ENCODE data around the gene YDJC.

YDJC gene

DNA sequence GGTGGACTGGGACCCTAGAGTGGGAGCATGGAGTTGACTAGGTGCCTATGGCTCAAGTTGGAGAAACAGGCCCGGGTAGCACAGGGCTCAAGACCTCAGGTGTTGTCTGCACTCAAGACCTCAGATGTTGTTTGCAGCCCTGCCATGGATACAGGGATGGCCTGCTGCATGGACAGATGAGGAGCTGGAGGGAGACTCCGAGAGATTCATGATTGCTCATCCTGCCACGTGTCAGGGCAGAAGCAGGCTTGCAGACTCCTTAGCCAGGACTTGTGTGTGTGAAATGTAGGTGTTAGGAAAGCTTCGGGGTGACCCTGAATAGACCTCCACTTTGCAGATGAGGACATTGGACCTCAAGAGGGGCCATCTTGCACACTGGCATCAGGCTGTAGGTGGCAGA, 3.7 kb upstream of the YDJC start:
- H3K4me1 ChIP-seq (ENCODE audit: insufficient read depth, low read length) = no peaks in the 10 kb centered on the region
- H3K27me3 ChIP-seq (ENCODE audit: insufficient read depth, low read length) = no peaks in the 10 kb centered on the region
- no peaks in the 10 kb centered on the region for H3K9me3 ChIP-seq (ENCODE audit: low read length)
- H3K36me3 ChIP-seq (ENCODE audit: insufficient read depth, low read length) = no peaks in the 10 kb centered on the region
- no peak overlapping the region for H3K4me3 ChIP-seq (ENCODE audit: low read length)
- no peak overlapping the region for H2AFZ ChIP-seq (ENCODE audit: low read depth, low read length)

DNA sequence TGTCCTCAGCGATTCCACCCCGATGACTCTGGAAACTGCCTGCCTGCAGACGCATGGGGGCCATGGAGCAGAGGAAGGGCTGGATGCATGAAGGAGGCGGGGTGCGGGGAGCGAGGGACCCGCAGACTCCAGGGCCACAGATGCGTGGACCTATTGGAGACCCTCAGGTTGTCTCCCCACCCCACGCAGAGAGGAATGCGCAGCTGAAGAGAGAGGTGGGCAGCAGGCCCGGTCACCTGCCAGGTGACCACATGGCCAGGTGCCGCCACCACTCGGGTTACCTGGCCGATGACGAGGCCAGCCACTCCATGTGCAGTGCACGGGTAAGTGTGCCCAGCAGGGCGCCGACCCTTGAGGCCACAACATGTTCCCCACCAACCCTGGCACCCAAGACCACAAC, 3.1 kb upstream of the YDJC start:
- Histone ChIP-seq H3K36me3 (ENCODE audit: insufficient read depth, low read length) (peaks cover 4% of the 10 kb centered on the region), H3K9me3 (ENCODE audit: low read length) (no peaks in the 10 kb centered on the region), H3K4me1 (ENCODE audit: insufficient read depth, low read length) (no peaks in the 10 kb centered on the region), H3K4me3 (ENCODE audit: low read length) (no peak overlapping the region), H2AFZ (ENCODE audit: low read depth, low read length) (no peak overlapping the region), H3K27me3 (ENCODE audit: insufficient read depth, low read length) (no peaks in the 10 kb centered on the region)

DNA sequence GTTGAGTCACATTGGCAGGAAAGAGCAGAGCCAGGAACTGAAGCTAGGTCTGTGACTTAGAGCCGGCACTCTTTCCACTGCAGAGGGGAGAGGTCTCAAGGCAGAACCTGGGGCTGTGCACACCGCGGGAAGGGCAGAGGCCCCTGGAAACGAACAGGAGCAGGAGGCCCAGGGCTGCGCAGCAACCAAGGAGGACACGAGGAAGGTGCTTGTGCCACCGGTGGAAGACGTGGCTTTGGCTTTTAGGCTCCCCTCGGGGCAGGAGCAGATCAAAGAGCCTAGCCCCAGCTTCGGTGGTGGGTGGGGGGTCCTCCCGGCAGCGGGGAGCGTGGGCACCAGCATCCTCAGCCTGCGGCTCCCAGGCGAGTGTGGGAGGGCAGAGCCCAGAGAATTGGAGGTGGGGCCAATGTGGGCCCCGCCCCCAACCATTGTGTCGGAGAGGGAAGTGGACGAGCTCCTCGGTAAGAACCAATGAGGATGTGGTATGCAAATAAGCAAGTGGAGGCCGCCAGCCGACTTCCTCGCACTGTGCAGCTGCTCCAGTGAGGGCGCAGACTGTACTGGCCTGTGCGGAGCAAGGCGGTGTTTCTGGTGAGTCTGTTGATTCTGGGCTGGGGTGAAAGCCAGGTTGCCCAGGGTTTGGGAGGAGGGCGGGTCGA, 2.5 kb upstream of the YDJC start, which contains the start of gene CCDC116:
Gene CCDC116, plus strand, starts transcription at position 524 of the 659 bp plus-strand sequence. CDS start 422 bp downstream, outside the sequence.
- Histone ChIP-seq H3K4me3 (ENCODE audit: low read length) (no peak within 1 kb of the TSS), H3K4me1 (ENCODE audit: insufficient read depth, low read length) (no peaks in the 10 kb centered on the region), H2AFZ (ENCODE audit: low read depth, low read length) (no peak within 1 kb of the TSS), H3K9me3 (ENCODE audit: low read length) (no peaks in the 10 kb centered on the region), H3K27me3 (ENCODE audit: insufficient read depth, low read length) (no peaks in the 10 kb centered on the region), H3K36me3 (ENCODE audit: insufficient read depth, low read length) (peaks cover 7% of the 10 kb centered on the region)

DNA sequence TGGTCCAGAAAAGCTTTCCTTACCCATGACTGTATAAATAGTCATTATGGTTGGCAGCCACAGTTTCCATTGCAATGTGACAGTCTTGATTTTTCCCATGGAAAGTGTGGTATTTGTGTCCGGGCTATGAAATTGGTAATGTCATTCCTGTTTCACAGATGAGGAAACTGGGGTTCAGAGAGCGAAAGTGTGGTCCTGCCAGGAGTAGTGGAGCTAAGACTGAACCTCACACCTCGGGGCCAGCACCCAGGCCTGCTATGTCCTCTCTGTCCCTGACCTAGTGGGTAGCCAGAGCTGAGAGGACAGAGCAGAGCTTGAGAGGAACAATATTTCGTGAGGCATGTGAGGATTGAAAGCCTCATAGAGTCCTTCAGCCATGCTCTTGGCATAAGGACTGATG, 1.2 kb upstream of the YDJC start:
- Histone ChIP-seq H3K9me3 (ENCODE audit: low read length) (no peaks in the 10 kb centered on the region), H3K27me3 (ENCODE audit: insufficient read depth, low read length) (no peaks in the 10 kb centered on the region), H3K4me1 (ENCODE audit: insufficient read depth, low read length) (no peaks in the 10 kb centered on the region), H3K4me3 (ENCODE audit: low read length) (no peak overlapping the region), H3K36me3 (ENCODE audit: insufficient read depth, low read length) (peaks cover 9% of the 10 kb centered on the region), H2AFZ (ENCODE audit: low read depth, low read length) (no peak overlapping the region)

DNA sequence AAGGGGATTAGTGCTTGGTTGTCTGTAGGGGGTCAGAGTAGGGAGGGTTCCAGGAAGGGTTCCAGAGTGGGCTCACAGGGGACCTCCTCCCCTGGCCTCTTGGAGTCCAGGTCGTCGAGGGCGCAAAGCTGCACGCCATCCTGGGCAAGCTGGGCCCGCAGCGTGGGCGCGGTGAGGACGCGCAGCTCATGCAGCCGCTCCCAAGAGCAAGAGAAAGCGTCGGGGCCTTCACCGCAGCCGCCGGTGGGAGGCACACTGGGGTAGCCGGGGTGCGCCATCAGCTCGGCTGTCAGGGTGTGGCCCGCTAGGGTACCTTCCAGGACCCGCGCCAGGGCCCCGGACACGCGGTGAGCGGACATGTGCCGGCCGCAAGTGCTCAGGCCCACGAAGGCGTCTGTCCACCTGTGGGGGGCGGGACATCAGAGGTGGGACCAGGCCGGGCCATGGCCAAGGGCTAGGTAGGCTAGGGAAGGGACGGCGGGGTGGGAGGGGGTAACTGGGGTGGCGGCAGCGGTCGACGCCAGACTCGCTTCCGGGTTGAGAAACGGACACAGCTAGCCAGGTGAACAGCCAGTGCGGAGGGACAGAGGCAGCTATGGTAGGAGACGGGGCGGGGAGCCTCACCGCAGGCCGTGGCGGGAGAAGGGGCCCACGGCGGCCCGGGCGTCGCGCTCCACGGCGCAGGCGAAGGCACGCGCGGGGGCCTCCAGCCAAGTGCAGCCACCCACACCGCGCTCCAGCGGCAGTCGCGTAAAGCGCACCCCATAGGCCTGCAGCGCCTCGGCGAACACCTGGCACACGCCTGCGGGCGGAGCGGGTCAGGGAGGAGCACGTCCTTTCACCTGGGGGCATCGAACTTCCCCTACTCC, 1.2 kb downstream of the YDJC start:
- no peaks in the 10 kb centered on the region for H3K27me3 ChIP-seq (ENCODE audit: insufficient read depth, low read length)
- H3K4me3 ChIP-seq (ENCODE audit: low read length) = peak overlapping the region; percentile 95
- no peaks in the 10 kb centered on the region for H3K9me3 ChIP-seq (ENCODE audit: low read length)
- no peak overlapping the region for H2AFZ ChIP-seq (ENCODE audit: low read depth, low read length)
- peaks cover 9% of the 10 kb centered on the region for H3K36me3 ChIP-seq (ENCODE audit: insufficient read depth, low read length)
- H3K4me1 ChIP-seq (ENCODE audit: insufficient read depth, low read length) = no peaks in the 10 kb centered on the region

DNA sequence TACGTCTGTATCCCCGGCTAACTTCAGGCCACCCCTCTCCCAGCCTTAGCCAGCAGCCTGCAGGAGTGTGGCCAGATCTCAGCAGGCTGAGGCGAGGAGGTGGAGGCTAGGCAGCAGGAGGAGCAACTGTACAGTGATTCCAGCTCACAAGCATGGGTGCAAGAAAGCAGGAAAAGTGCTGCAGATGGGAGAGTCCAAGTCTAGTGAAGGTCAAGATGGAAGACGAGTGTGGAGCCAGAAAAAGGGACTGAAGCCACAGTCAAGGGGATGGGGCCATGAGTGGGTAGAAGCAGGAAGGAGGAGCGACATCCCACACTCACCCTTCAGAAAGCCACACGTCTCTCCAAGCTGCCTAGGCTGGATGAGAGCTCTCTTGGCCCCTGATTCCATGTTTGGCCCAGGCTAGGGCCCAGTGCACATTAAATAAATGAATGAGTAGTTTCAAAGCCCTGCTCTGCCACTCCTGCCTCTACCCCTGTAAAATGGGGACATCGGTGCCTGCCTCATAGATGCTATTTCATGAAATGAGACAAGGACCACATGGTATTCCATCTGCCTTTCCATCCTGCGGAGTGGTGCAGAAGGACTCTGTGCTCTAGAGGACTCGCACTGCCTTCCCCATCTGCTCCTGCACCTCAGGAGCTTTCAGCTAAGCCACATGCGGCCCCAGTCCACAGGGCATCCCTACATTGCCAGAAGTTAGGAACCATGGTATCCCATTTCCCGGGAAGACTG, 2.9 kb downstream of the YDJC start:
- H2AFZ ChIP-seq (ENCODE audit: low read depth, low read length) = no peak overlapping the region
- H3K4me1 ChIP-seq (ENCODE audit: insufficient read depth, low read length) = peaks cover 8% of the 10 kb centered on the region
- H3K27me3 ChIP-seq (ENCODE audit: insufficient read depth, low read length) = no peaks in the 10 kb centered on the region
- H3K36me3 ChIP-seq (ENCODE audit: insufficient read depth, low read length) = peaks cover 26% of the 10 kb centered on the region
- no peaks in the 10 kb centered on the region for H3K9me3 ChIP-seq (ENCODE audit: low read length)
- H3K4me3 ChIP-seq (ENCODE audit: low read length) = no peak overlapping the region

DNA sequence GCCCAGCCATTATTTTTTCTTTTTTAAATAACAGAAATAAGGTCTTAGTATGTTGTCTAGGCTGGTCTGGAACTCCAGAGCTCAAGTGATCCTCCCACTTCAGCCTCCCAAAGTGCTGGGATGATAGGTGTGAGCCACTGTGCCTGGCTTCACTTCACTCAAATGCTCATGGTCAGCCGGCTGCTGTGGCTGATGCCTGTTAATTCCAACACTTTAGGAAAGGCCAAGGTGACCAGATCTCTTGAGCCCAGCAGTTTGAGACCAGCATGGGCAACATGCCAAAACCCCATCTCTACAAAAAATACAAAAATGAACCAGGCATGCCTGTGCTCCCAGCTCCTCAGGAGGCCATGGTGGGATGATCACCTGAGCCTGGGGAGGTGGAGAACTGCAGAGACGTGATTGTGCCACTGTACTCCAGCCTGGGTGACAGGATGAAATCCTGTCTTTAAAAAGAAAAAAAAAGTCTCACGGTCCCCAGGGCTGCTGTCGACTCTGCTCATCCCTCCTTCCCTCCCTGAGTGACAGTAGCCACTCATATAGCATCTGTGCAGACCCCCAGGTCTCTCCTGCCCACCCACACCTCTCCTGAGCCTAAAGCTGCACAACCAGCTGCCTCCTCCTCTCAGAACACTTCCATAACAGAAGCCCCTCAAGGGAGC, 3.6 kb downstream of the YDJC start:
- H3K9me3 ChIP-seq (ENCODE audit: low read length) = no peaks in the 10 kb centered on the region
- no peaks in the 10 kb centered on the region for H3K27me3 ChIP-seq (ENCODE audit: insufficient read depth, low read length)
- no peak overlapping the region for H3K4me3 ChIP-seq (ENCODE audit: low read length)
- peaks cover 8% of the 10 kb centered on the region for H3K4me1 ChIP-seq (ENCODE audit: insufficient read depth, low read length)
- H3K36me3 ChIP-seq (ENCODE audit: insufficient read depth, low read length) = peaks cover 28% of the 10 kb centered on the region
- H2AFZ ChIP-seq (ENCODE audit: low read depth, low read length) = no peak overlapping the region

DNA sequence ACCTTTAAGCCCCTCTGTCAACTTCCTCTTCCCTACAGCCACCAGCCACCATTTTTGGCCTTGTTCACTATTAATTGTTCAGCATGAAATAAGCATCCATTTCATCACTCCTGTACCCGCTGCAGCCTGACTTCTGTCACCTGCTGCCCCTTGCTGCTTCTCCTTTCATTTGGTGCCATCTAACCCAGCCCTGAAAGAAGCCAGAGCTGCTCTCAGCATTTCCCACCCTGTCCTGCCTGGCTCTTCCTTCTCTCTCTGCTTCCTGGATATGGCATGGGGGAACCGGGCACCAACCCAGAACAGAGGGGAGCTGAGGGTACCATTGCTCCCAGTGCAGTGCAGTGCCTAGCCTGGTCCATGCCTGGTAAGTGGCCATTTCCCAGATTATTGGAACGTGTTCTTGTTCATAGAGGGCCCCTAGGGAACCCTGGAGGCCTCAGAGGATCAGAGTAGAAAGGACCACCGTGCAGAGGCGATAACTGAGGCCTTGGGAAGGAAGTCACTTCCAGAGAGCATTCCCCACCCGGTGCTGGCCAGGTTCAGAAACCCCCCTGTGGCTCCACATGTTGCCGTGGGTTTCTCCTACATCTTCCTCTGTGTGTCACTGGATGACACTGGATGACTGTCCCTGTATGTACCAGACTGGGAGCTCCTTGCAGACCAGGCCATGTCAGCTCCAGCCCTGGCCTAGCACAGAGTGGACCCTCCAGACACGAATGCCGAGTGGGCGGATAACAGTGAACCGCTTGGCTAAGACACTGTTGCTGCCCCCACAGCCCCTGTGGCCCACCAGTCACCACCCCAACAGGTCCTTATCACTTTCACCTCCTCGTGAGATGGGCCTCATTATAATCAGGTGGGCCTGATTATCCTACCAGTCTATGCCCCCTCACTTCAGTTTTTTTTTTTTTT, 4.7 kb downstream of the YDJC start:
- Histone ChIP-seq H3K27me3 (ENCODE audit: insufficient read depth, low read length) (no peaks in the 10 kb centered on the region), H2AFZ (ENCODE audit: low read depth, low read length) (no peak overlapping the region), H3K4me3 (ENCODE audit: low read length) (no peak overlapping the region), H3K36me3 (ENCODE audit: insufficient read depth, low read length) (peaks cover 28% of the 10 kb centered on the region), H3K4me1 (ENCODE audit: insufficient read depth, low read length) (peaks cover 8% of the 10 kb centered on the region), H3K9me3 (ENCODE audit: low read length) (no peaks in the 10 kb centered on the region)

DNA sequence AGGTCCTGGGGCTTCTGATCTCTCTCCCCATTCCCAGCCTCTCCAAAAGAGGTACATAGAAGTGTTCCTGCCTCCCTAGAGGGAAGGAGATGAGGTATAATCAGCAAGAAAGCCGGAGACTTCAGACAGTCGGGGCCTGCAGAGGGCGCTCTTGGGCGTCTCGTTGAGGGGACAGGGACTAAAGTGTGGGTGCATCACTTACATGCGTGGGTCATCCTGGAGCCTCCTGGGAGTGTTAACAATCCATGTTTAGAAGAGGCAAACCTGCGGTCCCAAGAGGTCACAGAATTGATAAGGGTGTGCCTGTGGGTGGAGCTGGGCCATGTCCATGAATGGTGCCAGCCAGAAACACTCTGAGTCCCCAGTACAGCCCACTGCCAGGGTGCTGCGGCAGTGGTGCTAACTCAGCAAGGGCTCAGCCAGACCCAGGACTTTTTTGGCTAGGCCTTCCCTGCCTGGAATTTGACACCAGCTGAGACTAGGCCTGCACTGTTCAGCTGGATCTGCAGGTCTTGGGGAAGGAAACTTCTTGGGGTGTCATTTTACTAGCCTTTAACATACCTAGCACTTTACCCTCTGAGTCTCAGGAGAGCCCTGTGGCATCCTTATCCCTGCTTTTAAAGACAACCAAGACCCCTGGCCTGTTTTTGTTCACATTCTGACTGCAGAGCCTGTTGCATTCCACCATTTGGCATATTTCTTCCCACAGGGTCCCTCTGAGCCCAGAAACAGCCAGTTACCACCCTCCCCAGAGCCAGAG, 5.5 kb downstream of the YDJC start:
- Histone ChIP-seq H3K36me3 (ENCODE audit: insufficient read depth, low read length) (peaks cover 30% of the 10 kb centered on the region), H3K27me3 (ENCODE audit: insufficient read depth, low read length) (no peaks in the 10 kb centered on the region), H3K4me3 (ENCODE audit: low read length) (no peak overlapping the region), H3K4me1 (ENCODE audit: insufficient read depth, low read length) (peaks cover 8% of the 10 kb centered on the region), H2AFZ (ENCODE audit: low read depth, low read length) (no peak overlapping the region), H3K9me3 (ENCODE audit: low read length) (no peaks in the 10 kb centered on the region)

DNA sequence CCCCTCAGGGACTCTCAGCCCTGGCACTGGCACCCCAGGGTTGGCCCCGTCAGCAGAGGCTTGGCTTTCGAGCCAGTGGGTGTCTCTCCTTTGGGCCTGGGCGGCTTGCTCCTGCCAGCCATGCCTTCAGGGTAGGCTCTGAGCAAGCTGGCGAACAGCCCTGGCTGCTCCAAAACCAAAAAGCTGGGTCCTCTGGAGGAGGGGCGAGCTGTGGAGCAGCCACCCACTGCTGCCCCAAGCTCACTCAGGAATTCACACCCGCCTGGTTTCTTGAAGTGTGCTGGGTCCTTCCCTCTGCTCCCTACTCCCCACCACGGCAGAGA, 6.2 kb downstream of the YDJC start:
- Histone ChIP-seq H3K4me3 (ENCODE audit: low read length) (no peak overlapping the region), H3K36me3 (ENCODE audit: insufficient read depth, low read length) (peaks cover 32% of the 10 kb centered on the region), H3K27me3 (ENCODE audit: insufficient read depth, low read length) (no peaks in the 10 kb centered on the region), H2AFZ (ENCODE audit: low read depth, low read length) (no peak overlapping the region), H3K4me1 (ENCODE audit: insufficient read depth, low read length) (peaks cover 8% of the 10 kb centered on the region), H3K9me3 (ENCODE audit: low read length) (no peaks in the 10 kb centered on the region)

DNA sequence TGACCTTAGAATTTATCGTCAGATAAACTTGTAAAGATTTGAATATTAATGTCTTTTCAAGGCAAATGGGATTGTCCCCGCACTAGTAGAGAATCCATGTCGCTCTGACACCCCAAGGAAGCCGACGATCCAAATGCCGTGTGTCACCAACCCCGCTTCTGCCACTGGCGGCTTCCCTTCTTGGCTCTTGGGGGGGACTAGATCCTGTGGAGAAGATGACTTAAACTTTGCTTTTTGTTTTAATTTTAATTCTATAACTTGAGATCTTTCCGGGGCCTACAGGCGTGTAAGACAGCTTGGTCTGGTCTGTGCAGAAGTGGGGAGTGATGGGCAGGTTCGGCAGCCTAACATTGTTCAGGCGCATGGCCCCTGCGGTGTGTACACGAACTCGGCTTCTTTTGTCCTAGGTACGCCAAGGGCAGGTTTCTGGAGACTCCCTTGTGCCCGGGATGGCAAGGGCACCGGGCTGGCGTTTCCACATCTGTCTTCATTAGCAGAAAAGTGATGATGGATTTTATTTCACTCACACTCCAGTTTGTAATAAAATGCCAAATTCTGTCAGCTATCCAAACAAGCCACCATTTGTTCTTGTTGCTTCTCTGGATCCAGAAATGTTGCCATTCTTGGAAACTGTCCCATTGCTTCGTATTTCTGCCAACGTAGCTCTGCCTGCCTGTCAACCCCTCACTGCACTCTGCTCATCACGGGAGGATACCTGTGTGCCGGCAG, 6.7 kb downstream of the YDJC start:
- H2AFZ ChIP-seq (ENCODE audit: low read depth, low read length) = no peak overlapping the region
- no peaks in the 10 kb centered on the region for H3K9me3 ChIP-seq (ENCODE audit: low read length)
- no peak overlapping the region for H3K4me3 ChIP-seq (ENCODE audit: low read length)
- no peaks in the 10 kb centered on the region for H3K27me3 ChIP-seq (ENCODE audit: insufficient read depth, low read length)
- H3K36me3 ChIP-seq (ENCODE audit: insufficient read depth, low read length) = peaks cover 30% of the 10 kb centered on the region
- peaks cover 8% of the 10 kb centered on the region for H3K4me1 ChIP-seq (ENCODE audit: insufficient read depth, low read length)

Data from neuron (in vitro differentiated cells).